HG02588 (cell line): Measurements from ENCODE around the gene PRR33.

Experiments used
- ATAC-seq: cut with Tn5 transposase; IDR thresholded peaks from one replicate; pipeline ENCODE4 v1.9.1; 2021; ENCODE audit warnings: mild to moderate bottlenecking, moderate library complexity; ENCODE audit not compliant: unreplicated experiment

Gene PRR33

DNA sequence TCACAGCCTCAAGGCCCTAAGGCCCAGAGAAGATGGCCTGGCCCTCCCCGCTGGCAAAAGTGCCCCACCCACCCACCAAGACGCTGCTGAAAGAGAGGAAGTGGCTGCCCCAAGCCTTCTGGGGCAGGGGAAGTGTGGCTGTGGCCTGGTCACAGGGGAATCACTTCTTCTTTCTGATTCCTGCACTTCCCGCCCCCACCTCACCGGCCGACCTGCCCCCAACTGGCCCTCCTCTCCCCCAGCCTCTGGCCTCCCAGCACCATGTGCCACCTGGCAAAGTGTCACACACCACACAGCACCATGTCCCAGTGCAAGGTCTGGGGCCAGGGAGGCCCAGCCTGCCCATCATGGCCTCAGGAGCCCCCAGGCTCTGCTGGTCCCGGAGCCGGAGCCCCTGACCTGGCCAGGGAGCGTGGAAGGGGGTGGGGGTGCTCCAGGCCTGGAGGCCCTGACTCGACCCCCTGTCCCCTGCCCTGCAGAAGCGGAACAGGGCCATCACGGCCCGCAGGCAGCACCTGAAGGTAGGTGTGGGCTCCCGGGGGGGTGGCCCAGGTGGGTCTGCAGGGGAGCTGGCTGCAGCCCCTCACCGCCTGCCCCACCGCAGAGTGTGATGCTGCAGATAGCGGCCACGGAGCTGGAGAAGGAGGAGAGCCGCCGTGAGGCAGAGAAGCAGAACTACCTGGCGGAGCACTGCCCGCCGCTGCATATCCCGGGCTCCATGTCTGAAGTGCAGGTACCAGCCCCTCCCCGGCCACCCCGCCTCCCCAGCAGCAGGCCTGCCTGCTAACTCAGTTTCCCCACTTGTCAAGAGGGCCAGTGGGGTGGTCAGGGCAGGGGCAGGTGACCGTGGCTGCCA is 51.5 kb downstream of the PRR33 start:
- no peak for ATAC-seq

DNA sequence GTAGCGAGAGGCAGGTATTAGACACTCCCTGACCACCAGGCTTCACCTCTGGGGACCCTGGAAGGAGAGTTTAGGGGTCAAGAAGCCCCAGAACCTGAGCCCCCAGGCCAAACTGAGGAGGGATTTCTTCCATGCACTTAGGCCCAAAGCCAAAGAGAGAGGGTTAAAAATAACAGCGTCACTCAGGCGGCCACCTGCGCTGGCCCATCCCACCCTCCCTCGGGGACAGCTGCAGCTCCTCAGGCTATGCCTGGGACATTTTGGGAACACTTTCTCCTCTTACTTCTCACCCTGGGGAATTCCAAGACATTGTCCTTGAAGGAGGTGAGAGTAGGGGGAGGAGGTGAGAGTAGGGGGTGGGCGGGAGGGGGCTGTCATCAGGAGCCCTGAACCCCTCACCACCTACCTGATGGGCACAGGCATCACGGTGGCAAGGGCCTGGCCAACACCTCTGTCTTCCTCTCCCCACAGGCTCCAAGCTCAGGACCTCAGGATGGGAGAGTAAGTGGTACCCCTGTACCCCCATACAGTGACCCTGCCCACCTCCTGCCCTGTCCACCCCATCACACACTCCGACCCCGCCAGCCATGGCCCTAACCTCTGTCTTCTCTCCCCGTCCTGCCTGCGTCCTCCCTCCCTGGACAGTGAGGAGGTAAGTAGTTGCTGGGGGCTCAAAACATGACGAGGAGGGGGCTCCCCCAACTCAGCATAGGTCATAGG is 52.3 kb downstream of the PRR33 start:
- ATAC-seq = no peak

DNA sequence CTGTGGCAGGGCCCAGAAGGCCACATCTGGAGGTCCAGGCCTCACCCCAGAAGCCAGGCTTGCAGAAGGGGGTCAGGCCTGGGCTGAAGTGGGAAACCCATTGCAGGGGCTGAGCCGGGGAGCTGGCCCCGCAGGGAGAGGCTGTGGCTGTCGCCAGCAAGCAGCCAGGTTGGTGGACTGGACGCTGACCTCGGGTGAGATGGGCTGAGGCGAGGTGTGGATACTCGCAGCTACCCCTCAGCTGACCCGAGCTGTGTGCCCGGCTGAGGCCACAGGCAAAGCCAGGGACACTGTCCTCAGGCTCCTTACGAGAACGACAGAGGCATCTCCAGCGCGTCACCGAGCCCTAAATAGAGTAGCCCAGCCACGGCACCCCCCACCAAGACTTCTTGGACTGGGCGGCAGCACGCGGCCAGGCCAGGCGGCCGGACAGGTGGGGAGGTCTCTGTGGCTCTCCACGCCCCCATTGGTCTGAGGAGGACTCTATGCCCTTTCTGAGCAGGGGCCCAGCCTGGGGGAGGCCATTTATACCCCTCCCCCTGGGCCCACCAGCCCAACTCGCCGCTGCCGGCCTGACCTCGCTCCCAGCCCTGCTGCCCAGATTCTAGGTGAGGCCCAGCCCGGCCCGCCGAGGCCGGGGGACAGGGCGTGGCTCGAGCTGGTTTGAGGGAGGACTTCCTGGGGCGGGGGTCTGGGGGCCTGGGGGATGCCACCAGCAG is 53.1 kb downstream of the PRR33 start, which contains the start of gene TNNI2:
Gene TNNI2 (plus strand): TSS at position 556 of the 719 bp plus-strand sequence. CDS start 716 bp downstream, outside the sequence.
- ATAC-seq = no peak
